MCF 10A (cell line): ENCODE measurements around the gene TCN2. TPM values are rescaled to one million over a fixed set of nuclear protein-coding genes. Genes with fewer than 3 reads are reported as not detected.
"Not testable (repeated sequence)": the region's sequence is repeated elsewhere in the genome, so short reads cannot be mapped to it uniquely, and the experiment has no call there.

Source experiments
- BruUV-seq: library from RNA; stranded (reverse); fragments of 400-500 nt; replicated peaks from 2 replicates; lab custom pipeline; 2021; lab: Mats Ljungman, UMichigan
- CTCF ChIA-PET: fragments of 300-600 bp; sonication (Branson Sonifier 250); formaldehyde crosslinking; extraction: SDS; loops from one replicate; lab custom pipeline; 2021; ENCODE audit warnings: antibody characterized with exemption, inconsistent platforms; lab: Yijun Ruan, JAX
- POLR2A ChIA-PET: fragments of 300-600, 350-650 bp; sonication (Branson Sonifier 250); formaldehyde crosslinking; extraction: SDS; loops from one replicate; lab custom pipeline; 2020; ENCODE audit warnings: antibody characterized with exemption, inconsistent platforms; lab: Yijun Ruan, JAX
- DNase-seq: peaks from one replicate; pipeline ENCODE4 v3.0.0-alpha.2; 2018; ENCODE audit not compliant: unreplicated experiment
- H3K27ac Mint-ChIP-seq: one replicate; pipeline ENCODE4 v1.8.0; 2022; ENCODE audit warnings: mild to moderate bottlenecking, low read depth, mixed read lengths; ENCODE audit not compliant: unreplicated experiment
- H3K27me3 Mint-ChIP-seq: one replicate; pipeline ENCODE4 v1.8.0; 2022; ENCODE audit warnings: mixed read lengths; ENCODE audit not compliant: insufficient read depth, unreplicated experiment
- H3K36me3 Mint-ChIP-seq: one replicate; pipeline ENCODE4 v1.8.0; 2022; ENCODE audit warnings: mild to moderate bottlenecking, moderate library complexity, mixed read lengths; ENCODE audit not compliant: insufficient read depth, unreplicated experiment
- H3K4me1 Mint-ChIP-seq: one replicate; pipeline ENCODE4 v1.8.0; 2022; ENCODE audit warnings: mixed read lengths; ENCODE audit not compliant: insufficient read depth, unreplicated experiment
- H3K4me3 Mint-ChIP-seq: one replicate; pipeline ENCODE4 v1.8.0; 2022; ENCODE audit warnings: mild to moderate bottlenecking, moderate library complexity, mixed read lengths; ENCODE audit not compliant: unreplicated experiment
- H3K9me3 Mint-ChIP-seq: one replicate; pipeline ENCODE4 v1.8.0; 2022; ENCODE audit warnings: mixed read lengths; ENCODE audit not compliant: unreplicated experiment
- intact Hi-C: fragments of 100-400 bp; cut with micrococcal nuclease; formaldehyde crosslinking; loops from 2 replicates; pipeline ENCODE4 v1.14.1; 2022
- total RNA-seq: library from RNA; stranded (reverse); gene quantifications from 2 replicates; pipeline ENCODE4 v1.2.3, GENCODE V29; 2022
- TF ChIP-seq, protein P1 (sequence below): fragments of 200-600 bp; IDR thresholded peaks from one replicate; pipeline ENCODE4 v1.8.0; 2022; ENCODE audit warnings: antibody characterized with exemption, mild to moderate bottlenecking; ENCODE audit not compliant: unreplicated experiment

The TCN2 gene
- total RNA-seq, 1 experiment from 2014 or later, result 1.4 TPM

DNA sequence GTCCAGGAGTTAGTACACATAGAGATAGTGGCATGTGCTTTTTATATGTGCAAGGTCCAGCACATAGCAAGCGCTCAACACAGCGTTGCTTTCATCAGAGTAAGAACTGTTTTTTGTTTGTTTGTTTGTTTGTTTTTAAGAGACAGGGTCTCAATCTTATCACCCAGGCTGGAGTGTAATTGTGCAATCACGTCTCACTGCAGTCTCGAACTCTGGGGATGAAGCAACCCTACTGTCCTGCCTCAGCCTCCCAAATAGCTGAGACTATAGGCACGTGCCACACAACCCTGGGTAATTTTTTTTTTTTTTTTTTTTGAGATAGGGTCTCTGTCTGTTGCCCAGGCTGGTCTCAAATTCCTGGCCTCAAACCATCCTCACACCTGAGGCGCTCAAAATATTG, 10.8 kb downstream of the TCN2 start:
- Mint-ChIP-seq H3K27me3 (no peaks in the 10 kb centered on the region), H3K36me3 (no peaks in the 10 kb centered on the region), H3K4me1 (peaks cover 4% of the 10 kb centered on the region), H3K4me3 (no peak overlapping the region), H3K27ac (no peak overlapping the region), H3K9me3 (no peaks in the 10 kb centered on the region)
- POLR2A ChIA-PET, result interaction anchor here (0.6 kb wide), 2 partner anchors 11 to 1030 kb away, joined by 3 read pairs; no protein-coding TSS in a partner anchor
- no peak for DNase-seq
- intact Hi-C loops, result no loop called here
- TF ChIP-seq, protein P1, sequence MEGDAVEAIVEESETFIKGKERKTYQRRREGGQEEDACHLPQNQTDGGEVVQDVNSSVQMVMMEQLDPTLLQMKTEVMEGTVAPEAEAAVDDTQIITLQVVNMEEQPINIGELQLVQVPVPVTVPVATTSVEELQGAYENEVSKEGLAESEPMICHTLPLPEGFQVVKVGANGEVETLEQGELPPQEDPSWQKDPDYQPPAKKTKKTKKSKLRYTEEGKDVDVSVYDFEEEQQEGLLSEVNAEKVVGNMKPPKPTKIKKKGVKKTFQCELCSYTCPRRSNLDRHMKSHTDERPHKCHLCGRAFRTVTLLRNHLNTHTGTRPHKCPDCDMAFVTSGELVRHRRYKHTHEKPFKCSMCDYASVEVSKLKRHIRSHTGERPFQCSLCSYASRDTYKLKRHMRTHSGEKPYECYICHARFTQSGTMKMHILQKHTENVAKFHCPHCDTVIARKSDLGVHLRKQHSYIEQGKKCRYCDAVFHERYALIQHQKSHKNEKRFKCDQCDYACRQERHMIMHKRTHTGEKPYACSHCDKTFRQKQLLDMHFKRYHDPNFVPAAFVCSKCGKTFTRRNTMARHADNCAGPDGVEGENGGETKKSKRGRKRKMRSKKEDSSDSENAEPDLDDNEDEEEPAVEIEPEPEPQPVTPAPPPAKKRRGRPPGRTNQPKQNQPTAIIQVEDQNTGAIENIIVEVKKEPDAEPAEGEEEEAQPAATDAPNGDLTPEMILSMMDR, result no peak
- CTCF ChIA-PET, result interaction anchor here (1.5 kb wide), 1 partner anchor 17 kb away, joined by 3 read pairs; no protein-coding TSS in a partner anchor
- BruUV-seq, result no TSS peak

GRCh38 chr22:30619909-30620308, 12.9 kb downstream of the TCN2 start:
- DNase-seq, H3K4me1 Mint-ChIP-seq, H3K27me3 Mint-ChIP-seq, intact Hi-C loops, H3K9me3 Mint-ChIP-seq, H3K4me3 Mint-ChIP-seq, H3K36me3 Mint-ChIP-seq, H3K27ac Mint-ChIP-seq, BruUV-seq: not testable (repeated sequence)
- ChIA-PET CTCF (interaction anchor here (1.2 to 1.5 kb wide), 3 partner anchors 14 to 144 kb away, joined by 5 read pairs; no protein-coding TSS in a partner anchor), POLR2A (interaction anchor here (0.7 kb wide), 1 partner anchor 184 kb away, joined by 3 read pairs; no protein-coding TSS in a partner anchor)

DNA sequence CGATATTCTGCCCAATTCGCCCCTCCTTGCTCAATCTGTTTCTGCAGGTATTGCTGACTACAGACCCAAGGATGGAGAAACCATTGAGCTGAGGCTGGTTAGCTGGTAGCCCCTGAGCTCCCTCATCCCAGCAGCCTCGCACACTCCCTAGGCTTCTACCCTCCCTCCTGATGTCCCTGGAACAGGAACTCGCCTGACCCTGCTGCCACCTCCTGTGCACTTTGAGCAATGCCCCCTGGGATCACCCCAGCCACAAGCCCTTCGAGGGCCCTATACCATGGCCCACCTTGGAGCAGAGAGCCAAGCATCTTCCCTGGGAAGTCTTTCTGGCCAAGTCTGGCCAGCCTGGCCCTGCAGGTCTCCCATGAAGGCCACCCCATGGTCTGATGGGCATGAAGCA, 19.4 kb downstream of the TCN2 start:
- no peaks in the 10 kb centered on the region for H3K27me3 Mint-ChIP-seq
- no peaks in the 10 kb centered on the region for H3K36me3 Mint-ChIP-seq
- POLR2A ChIA-PET, result interaction anchor here (0.7 kb wide), 1 partner anchor 175 kb away, joined by 3 read pairs; no protein-coding TSS in a partner anchor
- CTCF ChIA-PET, result interaction anchor here (0.6 to 1.0 kb wide), 4 partner anchors 15 to 129 kb away, joined by 3 to 7 read pairs (median 4); no protein-coding TSS in a partner anchor
- no peak overlapping the region for H3K4me3 Mint-ChIP-seq
- H3K9me3 Mint-ChIP-seq, result no peaks in the 10 kb centered on the region
- H3K4me1 Mint-ChIP-seq, result no peaks in the 10 kb centered on the region
- BruUV-seq, result no TSS peak
- intact Hi-C loops, result no loop called here
- TF ChIP-seq, protein P1, result no peak
- H3K27ac Mint-ChIP-seq, result no peak overlapping the region
- no peak for DNase-seq

GRCh38 chr22:30627471-30627870, 20.5 kb downstream of the TCN2 start:
- Mint-ChIP-seq H3K4me1 (no peaks in the 10 kb centered on the region), H3K27ac (no peak overlapping the region), H3K9me3 (no peaks in the 10 kb centered on the region), H3K27me3 (no peaks in the 10 kb centered on the region), H3K36me3 (no peaks in the 10 kb centered on the region), H3K4me3 (no peak overlapping the region)
- ChIA-PET POLR2A (no interaction called here), CTCF (interaction anchor here (0.8 kb wide), 1 partner anchor 127 kb away, joined by 3 read pairs; no protein-coding TSS in a partner anchor)
- intact Hi-C loops, result no loop called here
- BruUV-seq, result no TSS peak
- TF ChIP-seq, protein P1, result no peak
- DNase-seq, result no peak
